Measurements from ENCODE around the gene MCMBP.

GRCh38 chr10:119896937-119897770 lies 24.5 kb upstream of the MCMBP start:
- TF ChIP-seq POLR2A (IDR thresholded peaks at IDR 0.05; ENCODE audit: borderline replicate concordance, extremely low read depth, insufficient read depth, insufficient read length), result no peak
- no peak for TF ChIP-seq EZH2 (IDR thresholded peaks at IDR 0.05)
- no peak for TF ChIP-seq YY1 (IDR thresholded peaks at IDR 0.05; ENCODE audit: extremely low read depth, insufficient replicate concordance, low read depth, low read length)
- TF ChIP-seq CTCF (IDR thresholded peaks at IDR 0.05 in 2 of 3, conservative IDR thresholded peaks at IDR 0.05 in 1 of 3; ENCODE audit: borderline replicate concordance in 1 of 3, insufficient read depth in 1 of 3, low read depth in 2 of 3, low read length in 2 of 3), result no peak
- no peak for TF ChIP-seq ATF3 (IDR thresholded peaks at IDR 0.05)
- no peak for TF ChIP-seq POLR2AphosphoS5 (IDR thresholded peaks at IDR 0.05; ENCODE audit: low read depth, low read length)
- TF ChIP-seq SP1 (IDR thresholded peaks at IDR 0.05; ENCODE audit: low read depth), result no peak
